Smooth muscle cell (in vitro differentiated cells): Measurements from ENCODE around the gene ZNF841. TPM values are rescaled to one million over a fixed set of nuclear protein-coding genes. Genes with fewer than 3 reads are reported as not detected.

ENCODE experiments used
- DNase-seq: peaks from one replicate; lab custom pipeline; 2025; ENCODE audit not compliant: unreplicated experiment; lab: John Stamatoyannopoulos, UW
- H2AFZ ChIP-seq: fragments of 200-600 bp; sonication (generic); 2 replicates; pipeline ENCODE4 v1.6.0; 2016; ENCODE audit warnings: antibody characterized with exemption, low read depth, mild to moderate bottlenecking
- H3F3A ChIP-seq: fragments of 200-600 bp; sonication (generic); 2 replicates; pipeline ENCODE4 v1.6.0; 2017; ENCODE audit warnings: antibody characterized with exemption, low read depth
- H3K27ac ChIP-seq: fragments of 200-600 bp; sonication (generic); 2 replicates; pipeline ENCODE4 v1.5.1; 2016; ENCODE audit warnings: low read depth, mild to moderate bottlenecking
- H3K27me3 ChIP-seq: fragments of 200-600 bp; sonication (generic); 2 replicates; pipeline ENCODE4 v1.6.1; 2016; ENCODE audit warnings: low read depth, mild to moderate bottlenecking
- H3K36me3 ChIP-seq: fragments of 200-600 bp; sonication (generic); 2 replicates; pipeline ENCODE4 v1.5.1; 2016; ENCODE audit warnings: low read depth
- H3K4me1 ChIP-seq: fragments of 200-600 bp; sonication (generic); 2 replicates; pipeline ENCODE4 v1.5.1; 2016; ENCODE audit warnings: low read depth
- H3K4me2 ChIP-seq: fragments of 200-600 bp; sonication (generic); 2 replicates; pipeline ENCODE4 v1.6.0; 2016; ENCODE audit warnings: mild to moderate bottlenecking
- H3K4me3 ChIP-seq: fragments of 200-600 bp; sonication (generic); 2 replicates; pipeline ENCODE4 v1.5.1; 2016; ENCODE audit warnings: mild to moderate bottlenecking
- H3K79me2 ChIP-seq: fragments of 200-600 bp; sonication (generic); 2 replicates; pipeline ENCODE4 v1.6.0; 2016; ENCODE audit warnings: low read depth, mild to moderate bottlenecking
- H3K9ac ChIP-seq: fragments of 200-600 bp; sonication (generic); 2 replicates; pipeline ENCODE4 v1.6.0; 2016; ENCODE audit warnings: low read depth
- H3K9me3 ChIP-seq: fragments of 200-600 bp; sonication (generic); replicated peaks from 2 replicates; pipeline ENCODE4 v1.5.1; 2016; ENCODE audit warnings: low read depth
- H4K20me1 ChIP-seq: fragments of 200-600 bp; sonication (generic); 2 replicates; pipeline ENCODE4 v1.6.0; 2016; ENCODE audit warnings: low read depth
- CTCF ChIP-seq: fragments of 200-600 bp; sonication (generic); IDR thresholded peaks from 2 replicates; pipeline ENCODE4 v1.5.1; 2017; ENCODE audit warnings: borderline replicate concordance, mild to moderate bottlenecking, antibody characterized with exemption; ENCODE audit not compliant: insufficient read depth, poor library complexity, severe bottlenecking
- WGBS: methylation state at CpG from one replicate; pipeline ENCODE4 v1.1.7; 2016; ENCODE audit warnings: low lambda C conversion rate; 5-methylcytosine and 5-hydroxymethylcytosine counted together
- polyA plus RNA-seq: library from polyadenylated mRNA; unstranded; fragments of >200 nt; fragmentation: Nextera tagmentation; extraction: Ambion mirVana; gene quantifications from 2 replicates; pipeline ENCODE4 v1.2.1, GENCODE V29; 2016
- total RNA-seq: library from RNA; depleted of rRNA; stranded (reverse); fragments of >200 nt; gene quantifications from 2 replicates; pipeline ENCODE4 v1.2.3, GENCODE V29; 2014

ZNF841 gene
- total RNA-seq (37.4 and 50.6 TPM in 2 replicates), polyA plus RNA-seq (7.8 and 7.9 TPM in 2 replicates)

DNA sequence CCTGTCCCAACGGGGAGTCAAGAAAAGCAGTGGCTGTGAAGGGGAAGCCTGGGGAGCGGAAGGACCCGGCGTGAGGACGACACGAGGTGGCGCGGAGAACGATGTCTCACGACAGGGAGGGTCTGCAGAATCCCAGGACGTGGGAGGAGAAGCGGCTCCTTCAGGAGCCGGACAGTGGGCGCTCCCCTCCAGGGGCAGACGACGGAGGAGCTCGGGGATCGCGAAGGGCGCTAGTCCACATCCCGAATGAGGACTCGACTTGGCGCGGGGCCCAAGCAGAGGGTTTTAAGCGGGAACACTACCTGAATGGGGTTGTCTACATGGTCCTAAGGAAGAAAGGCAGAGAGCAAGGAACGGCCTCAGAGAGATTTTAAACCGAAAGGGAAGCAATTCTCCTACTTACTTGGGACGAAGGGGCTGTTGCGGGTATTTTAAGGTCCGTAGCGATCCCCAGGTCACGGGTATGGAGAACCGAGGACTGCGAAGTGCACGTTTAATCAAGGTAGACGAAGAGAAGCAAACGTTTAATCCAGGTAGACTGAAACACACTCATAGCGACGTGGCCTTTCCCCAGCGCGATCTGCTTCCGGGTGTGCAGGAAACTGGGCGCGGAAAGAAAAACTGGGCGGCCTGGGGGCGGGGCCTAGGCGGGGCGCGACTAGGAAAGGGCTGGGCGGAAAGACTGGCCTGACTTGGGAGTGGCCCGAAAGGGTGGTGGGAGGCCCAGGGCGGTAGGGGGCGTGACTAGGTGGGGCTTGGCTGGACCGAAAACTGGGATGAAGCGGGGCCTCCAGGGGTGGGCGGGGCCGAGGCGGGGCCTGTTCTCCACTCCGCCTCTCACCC, at the start of gene ZNF841:
TSS of gene ZNF841 (minus strand) at position 594 of the 843 bp plus-strand sequence. CDS start 10,964 bp downstream, outside the sequence.
- H3K27me3 ChIP-seq, result no peaks in the 10 kb centered on the region
- TF ChIP-seq CTCF, result peak; percentile 9
- H3K27ac ChIP-seq, result peak within 1 kb of the TSS; percentile 60
- H2AFZ ChIP-seq, result peak within 1 kb of the TSS; percentile 53
- 3% methylated on average over 57 of the region's 59 CpGs for WGBS
- peaks cover 48% of the 10 kb centered on the region for H3K79me2 ChIP-seq
- peak within 1 kb of the TSS; percentile 68 for H3K9ac ChIP-seq
- H3K4me1 ChIP-seq, result peaks cover 6% of the 10 kb centered on the region
- peak within 1 kb of the TSS; percentile 94 for H3K4me2 ChIP-seq
- peaks cover 18% of the 10 kb centered on the region for H4K20me1 ChIP-seq
- H3K36me3 ChIP-seq, result peaks cover 23% of the 10 kb centered on the region
- H3K9me3 ChIP-seq, result no peaks in the 10 kb centered on the region
- DNase-seq, result peak; percentile 75
- H3K4me3 ChIP-seq, result peak within 1 kb of the TSS; percentile 79
- no peaks in the 10 kb centered on the region for H3F3A ChIP-seq

DNA sequence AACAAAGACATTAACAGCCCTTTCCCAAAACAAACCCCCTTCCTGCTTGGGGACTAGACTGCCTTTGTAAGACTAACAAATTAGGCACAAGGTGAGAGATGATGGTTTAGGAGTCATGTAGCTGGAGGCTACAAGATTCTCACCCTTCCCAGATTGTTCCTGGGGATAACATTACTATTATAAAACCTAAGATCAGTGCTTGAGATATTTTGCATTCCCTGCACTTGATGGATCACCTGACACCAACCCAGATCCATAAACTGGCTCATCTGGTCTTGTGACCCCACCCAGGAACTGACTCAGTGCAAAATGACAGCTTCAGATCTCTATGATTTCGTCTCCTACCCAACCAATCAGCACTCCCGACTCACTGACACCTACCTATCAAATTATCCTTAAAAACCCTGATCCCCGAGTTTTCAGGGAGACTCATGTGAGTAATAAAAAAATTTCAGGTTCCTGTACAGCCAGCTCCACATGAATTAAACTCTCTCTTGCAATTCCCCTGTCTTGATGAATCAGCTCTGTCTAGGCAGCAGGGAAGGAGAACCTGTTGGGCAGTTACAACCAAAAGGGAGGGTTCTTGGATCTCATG, 46.5 kb upstream of the ZNF841 start:
- Histone ChIP-seq H3K79me2 (peaks cover 14% of the 10 kb centered on the region), H3K9ac (no peak overlapping the region), H3F3A (peaks cover 4% of the 10 kb centered on the region), H2AFZ (no peak overlapping the region), H3K27me3 (no peaks in the 10 kb centered on the region), H3K4me3 (no peak overlapping the region), H3K27ac (no peak overlapping the region), H3K36me3 (no peaks in the 10 kb centered on the region), H3K4me1 (peaks cover 11% of the 10 kb centered on the region), H3K4me2 (no peak overlapping the region), H3K9me3 (peaks cover 5% of the 10 kb centered on the region), H4K20me1 (no peaks in the 10 kb centered on the region)
- no peak for DNase-seq
- WGBS, result 79% methylated on average over 3 of the region's 3 CpGs
- TF ChIP-seq CTCF, result no peak

DNA sequence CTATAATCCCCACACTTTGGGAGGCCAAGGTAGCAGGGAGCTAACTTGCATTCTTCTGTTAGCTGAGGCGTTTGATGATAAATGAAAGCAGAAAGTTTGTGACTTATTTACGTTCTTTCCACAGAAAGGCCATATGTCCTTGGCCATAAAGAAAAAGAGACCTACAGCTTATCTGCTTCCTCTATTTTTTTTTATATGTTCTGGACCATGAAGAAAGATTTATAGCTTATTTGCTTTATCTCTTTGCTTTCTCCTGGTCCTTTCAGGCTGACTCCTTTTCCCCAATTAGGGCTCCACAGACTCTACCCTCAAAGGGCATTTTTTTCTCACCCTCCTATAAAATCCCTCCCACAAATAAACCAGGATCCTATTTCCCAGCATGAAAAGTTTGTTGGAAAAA, 45.6 kb upstream of the ZNF841 start:
- no peaks in the 10 kb centered on the region for H4K20me1 ChIP-seq
- peaks cover 23% of the 10 kb centered on the region for H3K79me2 ChIP-seq
- H3K4me1 ChIP-seq, result peaks cover 11% of the 10 kb centered on the region
- peaks cover 5% of the 10 kb centered on the region for H3K36me3 ChIP-seq
- H3K4me3 ChIP-seq, result no peak overlapping the region
- H3F3A ChIP-seq, result peaks cover 4% of the 10 kb centered on the region
- H3K4me2 ChIP-seq, result no peak overlapping the region
- H3K27me3 ChIP-seq, result no peaks in the 10 kb centered on the region
- no peak overlapping the region for H3K27ac ChIP-seq
- 92% methylated on average over 2 of the region's 2 CpGs for WGBS
- no peak for TF ChIP-seq CTCF
- H3K9me3 ChIP-seq, result no peaks in the 10 kb centered on the region
- DNase-seq, result no peak
- no peak overlapping the region for H3K9ac ChIP-seq
- H2AFZ ChIP-seq, result no peak overlapping the region
